HG02938 (cell line): ENCODE results near the gene PODXL2.
"Not testable (repeated sequence)": the region's sequence is repeated elsewhere in the genome, so short reads cannot be mapped to it uniquely, and the experiment has no call there.

ENCODE experiments used
- ATAC-seq: cut with Tn5 transposase; IDR thresholded peaks from one replicate; pipeline ENCODE4 v1.9.1; 2021; ENCODE audit warnings: mild to moderate bottlenecking, moderate library complexity; ENCODE audit not compliant: unreplicated experiment

PODXL2 gene

DNA sequence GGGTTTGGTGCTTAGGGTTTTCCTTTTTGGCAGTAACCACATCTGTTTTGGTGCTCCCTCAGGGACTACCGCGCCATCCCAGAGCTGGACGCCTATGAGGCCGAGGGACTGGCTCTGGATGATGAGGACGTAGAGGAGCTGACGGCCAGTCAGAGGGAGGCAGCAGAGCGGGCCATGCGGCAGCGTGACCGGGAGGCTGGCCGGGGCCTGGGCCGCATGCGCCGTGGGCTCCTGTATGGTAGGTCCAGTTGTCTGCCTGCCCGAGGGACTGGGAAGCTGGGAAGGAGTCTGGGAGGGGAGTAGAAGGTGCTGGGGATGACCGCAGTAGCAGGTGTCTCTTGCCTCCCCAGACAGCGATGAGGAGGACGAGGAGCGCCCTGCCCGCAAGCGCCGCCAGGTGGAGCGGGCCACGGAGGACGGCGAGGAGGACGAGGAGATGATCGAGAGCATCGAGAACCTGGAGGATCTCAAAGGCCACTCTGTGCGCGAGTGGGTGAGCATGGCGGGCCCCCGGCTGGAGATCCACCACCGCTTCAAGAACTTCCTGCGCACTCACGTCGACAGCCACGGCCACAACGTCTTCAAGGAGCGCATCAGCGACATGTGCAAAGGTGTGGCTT lies 24.3 kb upstream of the PODXL2 start:
- ATAC-seq = no peak

GRCh38 chr3:127605547-127605946 lies 23.4 kb upstream of the PODXL2 start:
- ATAC-seq = not testable (repeated sequence)

DNA sequence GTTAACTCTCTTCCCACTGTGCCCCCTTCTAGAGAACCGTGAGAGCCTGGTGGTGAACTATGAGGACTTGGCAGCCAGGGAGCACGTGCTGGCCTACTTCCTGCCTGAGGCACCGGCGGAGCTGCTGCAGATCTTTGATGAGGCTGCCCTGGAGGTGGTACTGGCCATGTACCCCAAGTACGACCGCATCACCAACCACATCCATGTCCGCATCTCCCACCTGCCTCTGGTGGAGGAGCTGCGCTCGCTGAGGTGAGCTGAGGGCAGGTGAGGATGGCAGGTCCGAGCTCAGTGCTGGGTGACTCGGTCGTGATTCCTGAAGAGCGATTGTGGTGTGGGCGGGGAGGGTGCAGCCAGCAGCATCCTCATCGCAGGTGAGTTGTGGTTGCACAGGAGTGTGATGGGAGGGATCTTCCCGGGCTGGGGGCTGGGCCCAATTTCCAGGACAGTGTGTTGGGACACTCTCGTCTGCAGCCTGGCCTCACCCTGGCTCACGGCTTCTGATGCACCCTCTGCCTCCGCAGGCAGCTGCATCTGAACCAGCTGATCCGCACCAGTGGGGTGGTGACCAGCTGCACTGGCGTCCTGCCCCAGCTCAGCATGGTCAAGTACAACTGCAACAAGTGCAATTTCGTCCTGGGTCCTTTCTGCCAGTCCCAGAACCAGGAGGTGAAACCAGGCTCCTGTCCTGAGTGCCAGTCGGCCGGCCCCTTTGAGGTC lies 22.7 kb upstream of the PODXL2 start:
- no peak for ATAC-seq

DNA sequence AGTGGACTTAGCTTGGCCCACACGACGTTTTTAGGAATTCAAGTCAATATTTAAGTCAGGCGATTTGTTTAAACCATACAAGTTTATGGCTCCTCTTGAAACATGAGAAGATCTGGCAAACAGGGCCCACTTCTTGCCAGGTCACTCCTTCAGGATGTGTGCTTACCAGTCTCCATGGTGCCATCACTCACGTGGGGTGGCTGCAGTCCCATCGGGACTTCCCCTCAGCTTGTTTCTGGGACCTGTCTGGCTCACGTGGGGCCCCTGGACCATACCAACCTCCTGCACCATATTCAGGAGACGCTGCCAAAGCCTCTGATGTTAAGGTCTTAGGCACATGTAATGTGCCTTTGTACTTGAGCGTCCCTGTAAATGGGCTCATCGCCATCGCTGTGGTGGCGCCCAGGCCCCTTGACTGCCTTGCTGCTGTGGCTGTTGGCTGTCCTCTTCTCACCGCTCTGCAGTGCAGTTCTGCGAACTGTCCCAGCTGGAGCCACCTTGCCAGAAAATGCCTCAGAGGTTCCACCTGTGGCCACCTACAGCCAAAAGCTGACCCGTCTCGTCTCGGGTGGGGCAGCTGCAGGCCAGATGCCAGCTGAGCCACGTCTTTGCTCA lies 21.9 kb upstream of the PODXL2 start:
- no peak for ATAC-seq

GRCh38 chr3:127607675-127608361 lies 21.2 kb upstream of the PODXL2 start:
- ATAC-seq = no peak

DNA sequence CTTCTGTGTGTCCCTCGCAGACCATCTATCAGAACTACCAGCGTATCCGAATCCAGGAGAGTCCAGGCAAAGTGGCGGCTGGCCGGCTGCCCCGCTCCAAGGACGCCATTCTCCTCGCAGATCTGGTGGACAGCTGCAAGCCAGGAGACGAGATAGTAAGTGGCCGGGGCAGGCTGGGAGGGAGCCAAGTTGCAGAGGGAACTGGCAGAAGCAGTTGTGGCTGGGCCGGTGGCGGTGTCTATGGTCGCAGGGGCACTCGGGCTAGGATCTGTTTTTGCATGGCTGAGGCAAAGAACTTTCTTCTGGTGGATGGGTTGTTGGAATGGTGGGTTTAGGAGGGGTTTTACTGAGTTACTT lies 20.6 kb upstream of the PODXL2 start:
- no peak for ATAC-seq

DNA sequence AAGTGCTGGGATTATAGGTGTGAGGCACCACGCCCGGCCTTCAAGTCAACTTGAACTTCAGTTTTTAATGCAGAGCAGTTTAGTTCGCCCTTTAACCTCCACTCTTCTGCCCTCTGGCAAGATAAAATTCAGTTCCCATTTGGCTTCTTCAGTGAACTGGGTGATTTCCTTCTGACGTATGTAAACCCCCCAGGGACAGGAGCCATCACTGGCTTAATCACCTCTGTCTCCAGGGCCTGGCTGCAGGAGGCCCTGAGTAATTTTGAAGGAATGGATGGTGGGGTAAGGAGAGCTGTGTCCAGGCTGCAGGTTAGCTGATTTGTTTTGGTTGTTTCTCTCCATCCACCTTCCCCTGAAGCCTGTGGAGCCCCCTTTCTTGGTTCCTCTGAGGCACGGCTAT lies 18.9 kb upstream of the PODXL2 start:
- no peak for ATAC-seq

DNA sequence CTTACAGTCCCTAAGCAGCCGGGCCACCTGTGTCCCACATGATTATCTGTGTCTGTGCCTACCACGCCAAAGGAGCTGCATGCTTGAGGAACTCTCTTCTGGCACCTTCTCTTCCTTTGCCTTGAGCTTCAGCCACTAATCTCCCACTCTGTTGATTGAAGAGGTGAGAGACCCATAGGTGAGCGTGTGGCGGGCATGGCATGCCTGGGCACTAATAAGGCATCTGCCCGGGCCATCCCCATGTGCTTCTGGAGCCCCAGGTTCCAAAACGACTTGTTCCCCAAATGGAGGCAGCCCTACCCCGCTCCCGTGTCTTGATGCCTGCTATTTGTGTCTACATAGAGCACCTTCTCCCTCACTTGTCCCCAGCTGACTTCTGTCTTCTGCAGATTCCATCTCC lies 17.7 kb upstream of the PODXL2 start:
- ATAC-seq = no peak

- ATAC-seq = no peak
These were observed 16.0 kb upstream of the PODXL2 start for GRCh38 chr3:127612966-127613365.

- no peak for ATAC-seq
These were observed 15.6 kb upstream of the PODXL2 start for GRCh38 chr3:127613406-127613805.

DNA sequence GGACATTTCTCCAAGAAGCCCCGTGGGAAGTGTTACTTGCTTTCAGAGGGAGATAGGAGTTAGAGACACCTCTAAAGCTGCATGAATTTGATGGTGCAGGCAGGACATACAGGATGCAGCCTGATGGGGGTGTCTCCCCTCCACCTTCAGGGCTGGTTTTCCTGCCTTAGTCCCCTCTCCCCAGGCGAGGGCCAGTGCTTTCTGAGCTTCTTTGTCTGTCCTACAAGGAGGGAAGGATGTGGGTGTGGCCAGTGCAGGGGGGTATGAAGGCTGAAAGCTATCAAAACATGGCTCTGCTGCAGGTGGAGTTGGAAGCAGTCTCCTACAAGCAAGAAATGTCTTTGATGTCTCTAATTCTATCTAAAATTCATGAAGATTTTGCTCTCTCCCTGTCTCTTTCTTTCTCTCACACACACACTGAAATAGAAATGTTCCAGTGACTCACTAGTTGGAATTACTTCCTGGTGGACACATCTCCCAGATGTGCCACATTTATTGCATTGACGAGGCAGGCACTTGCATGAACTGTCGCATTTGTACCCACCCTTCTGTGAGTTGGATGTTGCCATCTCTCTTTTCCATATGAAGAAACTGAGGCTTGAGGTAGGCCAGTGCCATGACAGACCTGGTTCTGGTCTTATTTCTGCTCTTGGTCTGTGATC lies 13.9 kb upstream of the PODXL2 start:
- ATAC-seq = no peak

GRCh38 chr3:127615631-127616305 lies 13.2 kb upstream of the PODXL2 start:
- ATAC-seq = no peak

DNA sequence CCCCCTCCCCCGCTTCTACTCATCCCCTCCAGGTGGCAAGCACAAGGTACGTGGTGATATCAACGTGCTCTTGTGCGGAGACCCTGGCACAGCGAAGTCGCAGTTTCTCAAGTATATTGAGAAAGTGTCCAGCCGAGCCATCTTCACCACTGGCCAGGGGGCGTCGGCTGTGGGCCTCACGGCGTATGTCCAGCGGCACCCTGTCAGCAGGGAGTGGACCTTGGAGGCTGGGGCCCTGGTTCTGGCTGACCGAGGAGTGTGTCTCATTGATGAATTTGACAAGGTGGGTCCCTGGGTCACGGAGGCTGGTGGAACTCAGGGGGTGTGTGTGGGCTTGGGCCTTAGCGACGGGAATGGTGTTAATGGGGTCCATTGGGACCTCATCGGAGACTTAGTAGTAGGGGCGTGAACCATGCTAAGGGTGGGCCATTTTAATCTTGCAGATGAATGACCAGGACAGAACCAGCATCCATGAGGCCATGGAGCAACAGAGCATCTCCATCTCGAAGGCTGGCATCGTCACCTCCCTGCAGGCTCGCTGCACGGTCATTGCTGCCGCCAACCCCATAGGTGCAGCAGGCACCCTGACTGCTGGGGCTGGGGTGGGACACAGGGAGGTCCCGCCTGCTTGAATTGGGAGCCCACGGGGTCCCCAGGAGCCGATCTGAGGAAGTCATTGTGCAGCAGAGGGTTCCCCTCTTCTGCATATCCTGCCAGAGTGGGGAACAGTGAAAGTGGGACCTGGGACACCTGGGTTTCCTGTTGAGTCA lies 12.0 kb upstream of the PODXL2 start:
- no peak for ATAC-seq

GRCh38 chr3:127618891-127619290 lies 10.1 kb upstream of the PODXL2 start:
- ATAC-seq = no peak

DNA sequence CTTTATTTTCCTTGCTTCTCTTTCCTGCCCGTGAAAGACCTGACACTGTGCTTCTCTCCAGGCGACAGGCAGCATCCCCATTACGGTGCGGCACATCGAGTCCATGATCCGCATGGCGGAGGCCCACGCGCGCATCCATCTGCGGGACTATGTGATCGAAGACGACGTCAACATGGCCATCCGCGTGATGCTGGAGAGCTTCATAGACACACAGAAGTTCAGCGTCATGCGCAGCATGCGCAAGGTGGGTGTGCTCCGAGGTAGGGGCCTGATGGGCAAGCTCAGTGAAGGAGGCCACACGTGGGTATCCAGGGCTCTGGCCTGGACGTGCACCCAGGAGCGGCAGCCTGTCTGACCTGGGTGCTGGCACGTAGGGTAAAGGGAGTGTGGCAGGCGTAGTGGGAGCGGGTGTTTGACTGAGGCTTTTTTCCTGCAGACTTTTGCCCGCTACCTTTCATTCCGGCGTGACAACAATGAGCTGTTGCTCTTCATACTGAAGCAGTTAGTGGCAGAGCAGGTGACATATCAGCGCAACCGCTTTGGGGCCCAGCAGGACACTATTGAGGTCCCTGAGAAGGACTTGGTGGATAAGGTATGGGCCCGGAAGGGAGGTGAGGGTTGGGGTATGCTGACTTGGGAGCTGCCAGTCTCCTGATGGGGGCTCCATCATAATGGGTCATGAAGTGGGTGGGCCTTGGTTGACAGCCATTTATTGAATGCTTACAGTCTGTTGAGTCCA lies 8.2 kb upstream of the PODXL2 start:
- ATAC-seq = no peak

- ATAC-seq = no peak
These were observed 7.0 kb upstream of the PODXL2 start for GRCh38 chr3:127622031-127622430.

DNA sequence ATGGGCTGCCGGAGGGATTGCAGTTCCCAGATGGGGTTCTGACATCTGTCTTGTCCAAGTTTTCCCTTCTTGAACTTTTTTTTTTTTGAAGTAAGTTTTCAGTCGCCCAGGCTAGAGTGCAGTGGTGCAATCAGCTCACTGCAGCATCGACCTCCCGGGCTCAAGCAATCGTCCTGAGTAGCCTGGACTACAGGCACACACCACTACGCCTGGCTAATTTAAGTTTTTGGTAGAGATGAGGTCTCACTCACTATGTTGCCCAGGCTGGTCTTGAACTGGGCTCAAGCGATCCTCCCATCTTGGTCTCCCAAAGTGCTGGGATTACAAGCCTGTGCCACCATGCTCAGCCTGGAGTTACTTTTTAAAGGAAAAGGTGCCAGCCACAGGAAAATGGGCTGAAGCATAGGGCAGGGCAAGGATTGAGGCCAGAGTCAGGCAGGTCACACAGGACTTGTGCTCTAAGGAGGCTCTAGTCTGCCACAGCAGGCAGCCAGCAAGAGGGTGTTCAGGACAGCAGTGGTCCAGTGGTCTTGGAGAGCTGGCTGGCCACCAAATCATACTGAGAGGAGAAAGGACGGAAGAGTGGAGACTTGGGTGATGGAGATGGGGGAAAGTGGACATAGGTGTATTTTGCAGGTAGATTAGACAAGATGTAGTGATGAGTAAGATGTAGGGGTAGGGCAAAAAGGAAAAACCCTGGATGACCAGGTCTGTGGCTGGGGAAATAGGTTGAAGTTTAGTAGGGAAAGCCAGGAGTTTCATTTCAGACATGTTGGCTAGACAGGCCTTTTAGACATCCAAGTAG lies 6.0 kb upstream of the PODXL2 start:
- no peak for ATAC-seq

DNA sequence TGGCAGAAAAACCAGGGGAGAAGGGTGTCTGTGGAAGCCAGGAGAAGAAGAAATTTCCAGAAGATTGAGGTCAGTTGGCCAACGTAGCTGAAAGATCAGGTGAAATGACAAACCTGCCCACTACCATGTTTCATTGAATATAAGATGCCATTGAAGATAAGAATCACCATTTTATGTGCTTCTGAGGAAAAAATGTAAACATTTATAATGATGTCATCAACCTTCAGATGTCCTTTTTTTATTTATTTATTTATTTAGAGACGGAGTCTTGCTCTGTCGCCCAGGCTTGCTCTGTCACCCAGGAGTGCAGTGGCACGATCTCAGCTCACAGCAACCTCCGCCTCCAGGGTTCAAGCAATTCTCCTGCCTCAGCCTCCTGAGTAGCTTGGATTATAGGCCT lies 4.9 kb upstream of the PODXL2 start:
- ATAC-seq = no peak

DNA sequence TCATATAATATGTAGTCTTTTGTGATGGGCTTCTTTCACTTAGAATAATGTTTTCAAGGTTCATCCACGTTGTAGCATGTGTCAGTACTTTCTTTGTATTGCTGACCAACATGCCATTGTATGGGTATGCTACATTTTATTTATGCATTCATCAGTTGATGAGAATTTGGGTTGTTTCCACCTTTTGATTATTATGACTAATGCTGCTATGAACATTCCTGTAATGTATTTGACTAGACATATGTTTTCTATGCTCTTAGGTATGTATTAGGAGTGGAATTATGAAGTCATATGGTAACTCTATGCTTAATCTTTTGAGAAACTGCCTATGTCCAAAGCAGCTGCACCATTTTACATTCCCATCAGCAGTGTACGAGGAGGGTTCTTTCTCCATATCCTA lies 3.2 kb upstream of the PODXL2 start:
- ATAC-seq = no peak
